ENCODE results near the gene KIAA0232.

DNA sequence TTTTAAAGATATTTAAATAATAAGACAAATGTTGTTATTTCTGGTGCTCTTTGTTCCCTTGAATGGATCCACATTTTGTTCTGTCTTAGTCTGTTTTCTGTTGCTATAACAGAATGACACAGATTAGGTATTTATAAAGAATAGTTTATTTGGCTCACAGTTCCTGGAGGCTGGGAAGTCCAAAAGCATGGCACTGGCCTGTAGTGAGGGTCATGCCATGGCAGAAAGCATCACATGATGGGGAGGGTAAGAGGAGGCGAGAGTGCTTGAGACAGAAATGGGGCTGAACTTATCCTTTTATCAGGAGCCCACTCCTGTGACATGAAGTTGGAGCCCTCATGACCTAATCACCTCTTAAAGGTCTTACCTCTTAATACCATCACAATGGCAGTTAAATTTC is 38.2 kb downstream of the KIAA0232 start:
- TF ChIP-seq POLR2A (IDR thresholded peaks at IDR 0.05; ENCODE audit: low read depth, low read length) (no peak), SPI1 (IDR thresholded peaks at IDR 0.05; ENCODE audit: low read depth, low read length) (no peak), POLR2AphosphoS5 (IDR thresholded peaks at IDR 0.05; ENCODE audit: low read depth, low read length) (no peak), POU2F2 (IDR thresholded peaks at IDR 0.05; ENCODE audit: low read depth, low read length) (no peak), TAF1 (IDR thresholded peaks at IDR 0.05; ENCODE audit: low read depth, low read length) (no peak), PAX5 (IDR thresholded peaks at IDR 0.05; ENCODE audit: insufficient read depth, low read length, severe bottlenecking) (no peak)

Measured in GM12891 (cell line).